Measurements from ENCODE around the gene UBXN6.

GRCh38 chr19:4453232-4454179 lies 4.1 kb downstream of the UBXN6 start:
- no peak for TF ChIP-seq POLR2AphosphoS5 (IDR thresholded peaks at IDR 0.05; ENCODE audit: low read depth, low read length)
- TF ChIP-seq TAF1 (IDR thresholded peaks at IDR 0.05; ENCODE audit: low read depth, low read length): no peak
- TF ChIP-seq POLR2A (IDR thresholded peaks at IDR 0.05; ENCODE audit: low read depth, low read length): no peak
